Measurements from ENCODE around the gene STUM.
A peak's percentile ranks its signal among the peaks of the same experiment; 100 is the strongest.
"Not testable (repeated sequence)": the region's sequence is repeated elsewhere in the genome, so short reads cannot be mapped to it uniquely, and the experiment has no call there.

Gene STUM

GRCh38 chr1:226548256-226549093 lies at the start of gene STUM:
Gene STUM (plus strand): TSS chr1:226548764. CDS start chr1:226548905, 141 bp downstream.
- peak; percentile 9 to 33 for DNase-seq

- DNase-seq, result not testable (repeated sequence)
Observed at GRCh38 chr1:226499699-226500098, 48.9 kb upstream of the STUM start.

GRCh38 chr1:226506021-226506420 lies 42.5 kb upstream of the STUM start:
- no peak for DNase-seq

GRCh38 chr1:226506921-226507320 lies 41.6 kb upstream of the STUM start:
- no peak for DNase-seq

- DNase-seq, result no peak
Observed at GRCh38 chr1:226510453-226510852, 38.1 kb upstream of the STUM start.

- DNase-seq, result no peak
Observed at GRCh38 chr1:226511296-226511695, 37.3 kb upstream of the STUM start.

GRCh38 chr1:226512076-226512728 lies 36.4 kb upstream of the STUM start:
- no peak for DNase-seq

- DNase-seq, result no peak
Observed at GRCh38 chr1:226518375-226518774, 30.2 kb upstream of the STUM start.

- DNase-seq, result no peak
Observed at GRCh38 chr1:226519135-226519534, 29.4 kb upstream of the STUM start.

GRCh38 chr1:226519716-226520598 lies 28.6 kb upstream of the STUM start:
- DNase-seq, result no peak

- no peak for DNase-seq
Observed at GRCh38 chr1:226520640-226521355, 27.8 kb upstream of the STUM start.

GRCh38 chr1:226523646-226524406 lies 24.7 kb upstream of the STUM start:
- DNase-seq, result no peak

GRCh38 chr1:226524547-226524946 lies 24.0 kb upstream of the STUM start:
- DNase-seq, result no peak

- DNase-seq, result no peak
Observed at GRCh38 chr1:226525750-226526149, 22.8 kb upstream of the STUM start.

- no peak for DNase-seq
Observed at GRCh38 chr1:226526801-226527595, 21.6 kb upstream of the STUM start.

GRCh38 chr1:226529891-226530290 lies 18.7 kb upstream of the STUM start:
- DNase-seq, result no peak

GRCh38 chr1:226530591-226530990 lies 18.0 kb upstream of the STUM start:
- no peak for DNase-seq

- no peak for DNase-seq
Observed at GRCh38 chr1:226531360-226532093, 17.0 kb upstream of the STUM start.

- DNase-seq, result no peak
Observed at GRCh38 chr1:226532553-226532952, 16.0 kb upstream of the STUM start.

GRCh38 chr1:226533220-226533619 lies 15.3 kb upstream of the STUM start:
- DNase-seq, result no peak
